Activated B cell treated with CpG ODN at 0.5 μM for 24 hours (primary cell): Measurements from ENCODE around the gene CSMD2. TPM values are rescaled to one million over a fixed set of nuclear protein-coding genes. Genes with fewer than 3 reads are reported as not detected.

Experiments
- ATAC-seq: fragments of 200-7000 bp; cut with Tn5 transposase; one replicate; pipeline ENCODE4 v1.10.0; 2021; ENCODE audit warnings: low read depth, mild to moderate bottlenecking, moderate library complexity
- CTCF ChIA-PET: fragments of 350-600 bp; sonication (Branson Sonifier 250); formaldehyde crosslinking; loops from one replicate; lab custom pipeline; 2021; ENCODE audit warnings: antibody characterized with exemption; lab: Charles Lee
- POLR2A ChIA-PET: fragments of 350-600 bp; sonication (Branson Sonifier 250); formaldehyde crosslinking; loops from one replicate; lab custom pipeline; 2021; ENCODE audit warnings: antibody characterized with exemption; lab: Charles Lee
- DNase-seq: peaks from one replicate; pipeline ENCODE4 v3.0.0; 2022
- H3K27ac Mint-ChIP-seq: one replicate; pipeline ENCODE4 v1.8.0; 2020; ENCODE audit warnings: mixed read lengths
- H3K27me3 Mint-ChIP-seq: one replicate; pipeline ENCODE4 v1.8.0; 2021; ENCODE audit warnings: mixed read lengths
- H3K36me3 Mint-ChIP-seq: one replicate; pipeline ENCODE4 v1.8.0; 2021; ENCODE audit warnings: low read depth, mixed read lengths
- H3K4me1 Mint-ChIP-seq: one replicate; pipeline ENCODE4 v1.8.0; 2021; ENCODE audit warnings: mixed read lengths
- H3K4me3 Mint-ChIP-seq: one replicate; pipeline ENCODE4 v1.8.0; 2020; ENCODE audit warnings: mild to moderate bottlenecking, mixed read lengths
- H3K9me3 Mint-ChIP-seq: one replicate; pipeline ENCODE4 v1.8.0; 2020; ENCODE audit warnings: mixed read lengths
- intact Hi-C: fragments of 100-400 bp; cut with micrococcal nuclease; formaldehyde crosslinking; loops from one replicate; pipeline ENCODE4 v1.15.1; 2024
- total RNA-seq: library from RNA; stranded (reverse); gene quantifications from 2 replicates; pipeline ENCODE4 v1.2.3, GENCODE V29; 2022
- TF ChIP-seq, protein P1 (sequence below): fragments of 200-600 bp; IDR thresholded peaks from one replicate; pipeline ENCODE4 v1.8.0; 2022; ENCODE audit warnings: antibody characterized with exemption, mild to moderate bottlenecking

CSMD2 gene
- total RNA-seq, 1 donor from 2014 or later = not detected

- intact Hi-C loops = loop anchor here (10.0 kb wide), 1 partner anchor 379 kb away; no protein-coding TSS in a partner anchor
- TF ChIP-seq, protein P1, sequence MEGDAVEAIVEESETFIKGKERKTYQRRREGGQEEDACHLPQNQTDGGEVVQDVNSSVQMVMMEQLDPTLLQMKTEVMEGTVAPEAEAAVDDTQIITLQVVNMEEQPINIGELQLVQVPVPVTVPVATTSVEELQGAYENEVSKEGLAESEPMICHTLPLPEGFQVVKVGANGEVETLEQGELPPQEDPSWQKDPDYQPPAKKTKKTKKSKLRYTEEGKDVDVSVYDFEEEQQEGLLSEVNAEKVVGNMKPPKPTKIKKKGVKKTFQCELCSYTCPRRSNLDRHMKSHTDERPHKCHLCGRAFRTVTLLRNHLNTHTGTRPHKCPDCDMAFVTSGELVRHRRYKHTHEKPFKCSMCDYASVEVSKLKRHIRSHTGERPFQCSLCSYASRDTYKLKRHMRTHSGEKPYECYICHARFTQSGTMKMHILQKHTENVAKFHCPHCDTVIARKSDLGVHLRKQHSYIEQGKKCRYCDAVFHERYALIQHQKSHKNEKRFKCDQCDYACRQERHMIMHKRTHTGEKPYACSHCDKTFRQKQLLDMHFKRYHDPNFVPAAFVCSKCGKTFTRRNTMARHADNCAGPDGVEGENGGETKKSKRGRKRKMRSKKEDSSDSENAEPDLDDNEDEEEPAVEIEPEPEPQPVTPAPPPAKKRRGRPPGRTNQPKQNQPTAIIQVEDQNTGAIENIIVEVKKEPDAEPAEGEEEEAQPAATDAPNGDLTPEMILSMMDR = no peak
- DNase-seq (no peak), ATAC-seq (no peak)
- Mint-ChIP-seq H3K9me3 (no peaks in the 10 kb centered on the region), H3K4me1 (no peaks in the 10 kb centered on the region), H3K36me3 (no peaks in the 10 kb centered on the region), H3K4me3 (no peak overlapping the region), H3K27ac (no peak overlapping the region), H3K27me3 (peaks cover 8% of the 10 kb centered on the region)
- POLR2A ChIA-PET = no interaction called here
- CTCF ChIA-PET = no interaction called here
Observed at GRCh38 chr1:34013958-34014737, 150.9 kb downstream of the CSMD2 start.

DNA sequence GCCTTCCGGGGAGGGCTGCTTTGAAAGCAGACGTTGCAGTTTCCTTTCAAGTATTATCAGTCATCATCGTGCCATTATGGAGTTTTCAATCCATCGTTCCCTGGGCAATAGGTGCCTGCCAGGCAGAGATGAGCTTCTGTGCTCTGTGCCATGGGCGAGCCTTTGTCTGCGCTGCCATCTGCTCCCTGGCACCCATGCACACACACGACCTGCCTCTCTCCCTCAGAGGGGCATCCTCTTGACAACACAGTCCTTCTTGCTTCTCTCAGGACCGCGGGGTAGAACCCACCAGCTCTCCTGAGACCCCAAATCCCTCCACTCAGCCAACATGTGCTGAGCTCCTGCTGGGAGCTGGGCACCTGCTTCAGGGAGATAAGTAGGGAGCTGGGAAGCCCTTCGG is 151.9 kb downstream of the CSMD2 start:
- ChIA-PET POLR2A (no interaction called here), CTCF (no interaction called here)
- no peaks in the 10 kb centered on the region for H3K9me3 Mint-ChIP-seq
- TF ChIP-seq, protein P1 = no peak
- no peak overlapping the region for H3K4me3 Mint-ChIP-seq
- no peak for DNase-seq
- peaks cover 10% of the 10 kb centered on the region for H3K27me3 Mint-ChIP-seq
- no peaks in the 10 kb centered on the region for H3K4me1 Mint-ChIP-seq
- no peak overlapping the region for H3K27ac Mint-ChIP-seq
- intact Hi-C loops = loop anchor here (10.0 kb wide), 1 partner anchor 378 kb away; no protein-coding TSS in a partner anchor
- H3K36me3 Mint-ChIP-seq = no peaks in the 10 kb centered on the region
- no peak for ATAC-seq

DNA sequence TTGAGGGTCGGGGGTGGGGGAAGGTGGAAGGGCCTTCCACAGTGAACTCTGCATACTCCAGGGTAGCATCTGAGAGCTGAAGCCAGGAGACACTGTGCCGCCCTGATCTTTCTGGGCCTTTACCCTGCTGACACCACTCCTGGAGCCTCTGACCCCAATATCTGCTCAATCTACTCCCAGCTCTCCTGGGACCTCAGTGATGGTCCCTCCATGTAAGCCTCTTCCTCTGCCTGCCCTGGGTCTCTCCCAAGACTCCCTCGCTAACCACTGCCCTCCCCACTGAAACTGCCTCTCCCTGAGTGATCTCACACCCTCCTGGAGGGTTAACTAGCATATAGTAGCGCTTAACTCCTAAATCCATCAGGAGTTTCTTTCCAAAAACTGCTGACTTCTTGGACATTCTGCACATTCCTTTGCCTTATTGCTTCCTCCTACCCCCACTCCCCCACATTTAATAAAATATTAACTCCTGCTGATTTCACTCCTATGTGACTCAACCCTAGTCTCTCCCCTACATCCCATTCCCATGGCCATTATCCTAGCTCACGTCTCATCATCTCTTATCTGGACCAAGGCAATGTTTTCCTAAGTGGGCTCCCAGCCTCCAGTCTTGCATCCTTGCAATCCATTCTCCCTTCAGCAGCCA is 155.6 kb downstream of the CSMD2 start:
- CTCF ChIA-PET = no interaction called here
- no peak overlapping the region for H3K4me3 Mint-ChIP-seq
- no peak overlapping the region for H3K27ac Mint-ChIP-seq
- DNase-seq (no peak), ATAC-seq (no peak)
- POLR2A ChIA-PET = no interaction called here
- TF ChIP-seq, protein P1 = no peak
- no peaks in the 10 kb centered on the region for H3K4me1 Mint-ChIP-seq
- H3K36me3 Mint-ChIP-seq = no peaks in the 10 kb centered on the region
- no peaks in the 10 kb centered on the region for H3K9me3 Mint-ChIP-seq
- intact Hi-C loops = no loop called here
- peaks cover 10% of the 10 kb centered on the region for H3K27me3 Mint-ChIP-seq

- ChIA-PET CTCF (no interaction called here), POLR2A (no interaction called here)
- Mint-ChIP-seq H3K27ac (no peak overlapping the region), H3K4me1 (no peaks in the 10 kb centered on the region), H3K9me3 (no peaks in the 10 kb centered on the region), H3K27me3 (peaks cover 4% of the 10 kb centered on the region), H3K36me3 (no peaks in the 10 kb centered on the region), H3K4me3 (no peak overlapping the region)
- ATAC-seq (no peak), DNase-seq (no peak)
- intact Hi-C loops = no loop called here
- TF ChIP-seq, protein P1 = no peak
Observed at GRCh38 chr1:34007760-34008159, 157.3 kb downstream of the CSMD2 start.

GRCh38 chr1:34005309-34005708 is 159.7 kb downstream of the CSMD2 start:
- CTCF ChIA-PET = no interaction called here
- intact Hi-C loops = no loop called here
- Mint-ChIP-seq H3K4me1 (no peaks in the 10 kb centered on the region), H3K36me3 (no peaks in the 10 kb centered on the region), H3K27ac (no peak overlapping the region), H3K9me3 (no peaks in the 10 kb centered on the region), H3K4me3 (no peak overlapping the region), H3K27me3 (peaks cover 4% of the 10 kb centered on the region)
- ATAC-seq (no peak), DNase-seq (no peak)
- POLR2A ChIA-PET = no interaction called here
- TF ChIP-seq, protein P1 = no peak
